NCI-H446 treated with DMSO at 0.1 percent for 48 hours (cell line): ENCODE measurements around the gene COL13A1.

Source experiments
- DNase-seq: peaks from one replicate; lab custom pipeline; 2025; lab: John Stamatoyannopoulos, UW

Gene COL13A1

DNA sequence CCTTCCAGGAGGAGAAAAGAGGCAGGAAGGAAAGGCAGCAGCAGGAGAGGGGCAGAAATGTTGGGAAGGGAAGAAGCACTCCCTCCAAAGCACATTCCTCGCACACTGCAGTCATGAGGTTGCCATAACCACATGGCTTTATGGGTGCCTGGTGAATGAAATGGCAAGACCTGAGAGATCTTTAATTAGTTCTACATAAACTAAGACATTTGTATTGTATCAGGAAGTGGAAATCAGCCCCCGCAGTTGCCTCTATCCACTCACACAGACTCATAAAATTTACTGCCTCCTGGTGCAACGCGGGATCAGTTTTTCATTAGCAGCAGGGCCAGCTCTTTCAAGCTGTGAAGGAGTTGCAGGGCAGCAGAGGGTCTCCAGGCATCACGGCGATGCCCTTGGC is 106.4 kb downstream of the COL13A1 start:
- DNase-seq, result no peak

- DNase-seq, result no peak
Measured at GRCh38 chr10:69910561-69910960, 108.9 kb downstream of the COL13A1 start.

GRCh38 chr10:69911613-69912528 is 110.2 kb downstream of the COL13A1 start:
- DNase-seq, result peak; percentile 40

DNA sequence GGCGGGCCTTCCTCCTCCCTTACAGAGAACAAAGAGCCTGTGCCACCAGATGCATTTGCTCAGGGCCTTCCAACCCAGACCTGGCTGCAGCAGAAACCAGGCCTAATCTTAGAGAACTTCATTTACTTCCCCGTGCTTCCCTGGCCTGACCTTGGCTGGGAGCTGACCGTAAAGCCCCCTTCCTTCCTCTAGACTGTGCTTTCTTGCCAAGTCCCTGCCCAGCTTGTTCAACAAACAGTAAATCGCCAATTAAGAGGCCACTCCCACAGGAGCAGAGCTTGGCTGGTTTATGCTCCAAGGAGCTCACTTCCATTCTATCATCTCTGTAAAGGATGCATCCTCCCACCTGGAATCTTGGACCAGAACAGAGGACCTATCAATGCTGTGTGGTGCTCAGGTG is 110.9 kb downstream of the COL13A1 start:
- no peak for DNase-seq

DNA sequence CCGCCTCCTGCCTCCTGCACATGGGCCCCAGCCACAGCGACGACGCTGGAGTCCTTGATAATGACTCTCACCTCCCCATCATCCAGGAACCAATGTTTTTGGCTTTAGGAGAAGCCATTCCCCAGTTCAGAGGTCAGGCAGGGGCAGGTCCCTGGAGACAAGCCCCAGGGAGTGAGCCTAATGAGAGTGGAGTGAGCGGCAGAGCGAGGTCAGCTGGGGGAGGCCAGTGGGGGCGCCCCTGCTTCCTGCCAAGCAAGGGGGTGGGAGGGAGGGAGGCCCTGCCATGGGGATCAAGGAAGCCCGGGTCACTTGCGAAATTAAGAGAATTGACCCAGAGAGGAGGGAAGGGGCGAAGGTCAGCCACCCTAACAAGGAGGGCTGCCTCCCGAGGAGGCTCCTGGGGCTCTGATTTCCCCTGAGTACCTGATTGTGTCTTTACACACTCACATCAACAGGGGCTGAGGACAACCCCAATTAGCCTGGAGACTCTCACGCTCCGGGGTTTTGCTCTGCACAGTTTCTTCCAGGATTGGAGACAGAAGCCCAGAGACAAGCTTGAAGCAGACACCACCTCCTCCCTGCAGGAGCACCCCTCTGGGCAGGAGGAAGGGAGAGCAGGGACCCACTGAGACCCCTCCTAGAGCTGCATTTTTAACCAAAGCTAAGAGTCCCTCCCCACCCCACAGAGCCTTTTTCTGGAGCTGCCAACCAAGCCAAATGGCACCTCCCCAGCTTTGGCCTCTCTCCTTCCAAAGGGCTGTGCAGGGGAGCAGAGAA is 112.1 kb downstream of the COL13A1 start:
- no peak for DNase-seq

DNA sequence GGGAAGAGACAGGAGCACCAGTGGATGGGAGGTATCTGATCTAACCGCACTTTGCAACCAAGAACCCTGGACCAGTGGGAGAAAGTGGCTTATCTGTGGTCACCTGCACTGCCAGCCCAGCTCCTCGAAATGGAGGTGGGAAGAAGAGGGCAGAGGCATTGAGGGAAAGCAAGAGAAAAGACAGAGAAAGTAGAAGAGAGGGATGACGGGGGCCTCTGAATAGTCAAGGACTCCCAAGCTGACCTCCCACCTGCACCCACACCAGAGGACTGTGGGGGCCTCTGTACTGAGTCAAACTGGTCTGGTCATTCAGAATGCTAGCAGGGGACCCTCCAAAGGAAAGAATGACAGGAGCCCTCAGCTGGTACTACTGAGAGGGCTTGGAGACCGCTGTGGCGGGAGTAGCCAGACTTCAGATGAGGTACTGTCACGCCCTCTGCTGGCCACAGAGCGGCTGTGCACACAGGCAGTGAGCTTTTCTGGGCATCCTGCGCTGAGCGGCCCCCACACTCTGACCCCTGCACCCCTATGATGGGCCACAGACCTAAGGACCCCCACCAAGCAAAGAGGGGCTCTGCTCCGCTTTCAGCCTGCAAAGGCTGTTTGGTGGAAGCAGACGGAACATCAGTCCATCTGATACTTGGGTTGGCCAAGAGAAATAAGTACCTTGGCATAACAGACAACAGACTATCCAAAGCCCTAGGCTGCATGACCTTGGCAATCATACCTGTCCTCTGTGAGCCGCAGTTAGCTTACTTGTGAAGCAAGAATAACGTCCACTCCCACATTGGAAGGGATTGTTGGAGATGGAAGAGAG is 112.9 kb downstream of the COL13A1 start:
- DNase-seq, result peak; percentile 27

DNA sequence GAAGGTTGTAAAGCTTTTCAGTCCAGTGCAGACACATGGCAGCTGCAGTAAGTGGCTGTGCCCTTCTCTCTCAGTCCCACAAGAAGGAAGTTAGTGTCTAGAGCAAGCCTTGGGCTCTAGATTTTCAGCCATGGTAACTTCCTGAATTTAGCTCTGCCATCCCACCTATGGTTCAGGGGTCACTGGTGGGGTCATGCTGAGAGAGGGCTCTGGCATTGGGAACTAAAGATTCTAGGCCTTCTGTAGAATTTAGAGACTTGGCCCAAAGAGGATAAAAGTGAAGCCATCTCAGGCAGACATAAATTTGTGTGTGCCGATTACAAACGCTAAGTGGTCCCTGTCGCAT is 113.5 kb downstream of the COL13A1 start:
- DNase-seq, result no peak

- DNase-seq, result no peak
Measured at GRCh38 chr10:69916118-69916517, 114.4 kb downstream of the COL13A1 start.

DNA sequence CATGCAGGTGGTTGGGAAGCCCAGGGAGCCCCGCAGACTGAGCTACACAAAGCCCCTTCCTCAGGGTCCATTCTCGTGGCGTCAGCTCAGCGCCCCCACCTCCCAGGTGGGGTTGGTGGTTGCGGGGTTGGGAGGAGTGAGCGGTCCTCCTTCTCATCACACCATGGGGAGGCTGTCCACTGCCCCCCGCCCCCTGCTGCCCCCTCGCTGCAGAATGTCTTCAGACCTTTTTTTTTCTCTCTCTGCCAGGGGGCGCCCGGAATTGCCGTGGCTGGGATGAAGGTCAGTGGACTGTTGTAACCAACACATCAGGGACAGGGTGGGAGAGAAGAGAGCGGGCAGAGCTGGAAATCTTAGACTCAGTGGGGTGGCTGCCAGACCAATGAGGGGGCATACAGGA is 116.3 kb downstream of the COL13A1 start:
- DNase-seq, result no peak

- no peak for DNase-seq
Measured at GRCh38 chr10:69919250-69919649, 117.5 kb downstream of the COL13A1 start.

DNA sequence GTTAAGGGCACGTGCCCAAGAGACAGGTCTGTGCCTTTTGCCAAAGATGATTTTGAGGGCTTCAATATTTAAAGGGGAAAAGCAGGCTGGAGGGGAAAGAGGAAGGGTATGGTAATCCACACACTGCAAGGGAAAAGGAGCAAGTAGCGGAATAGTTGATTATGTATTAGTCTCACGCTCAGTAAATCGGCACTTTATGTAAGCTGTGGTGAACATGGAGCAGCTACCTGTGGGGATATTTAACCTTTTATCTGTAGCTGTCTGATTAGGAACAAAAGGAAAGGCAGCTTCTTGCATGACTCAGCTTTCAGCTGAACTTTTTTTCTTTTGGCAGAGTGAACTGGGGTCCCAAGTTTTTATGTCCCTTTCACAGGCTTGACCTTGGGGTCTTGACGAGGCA is 123.4 kb downstream of the COL13A1 start:
- DNase-seq, result no peak

- DNase-seq, result no peak
Measured at GRCh38 chr10:69928339-69928738, 126.6 kb downstream of the COL13A1 start.

DNA sequence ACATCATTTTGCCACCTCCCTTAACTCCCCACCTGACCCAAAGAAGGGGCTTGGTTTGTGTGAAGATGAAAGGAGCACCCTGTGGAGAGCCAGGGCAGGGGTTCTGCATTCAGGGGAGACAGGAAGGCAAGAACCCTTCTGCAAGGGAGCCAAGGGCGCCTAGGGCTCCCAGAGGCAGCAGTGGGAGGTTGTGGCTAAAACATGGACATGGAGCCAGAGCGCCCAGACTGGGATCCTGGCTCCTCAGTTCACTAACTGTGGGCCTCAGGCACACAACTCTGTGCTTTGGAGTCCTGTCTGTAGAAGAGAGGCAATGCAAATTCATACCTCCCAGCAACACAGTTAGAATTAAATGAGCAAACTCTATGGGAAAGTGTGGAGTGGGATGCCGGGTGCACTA is 127.9 kb downstream of the COL13A1 start:
- no peak for DNase-seq

DNA sequence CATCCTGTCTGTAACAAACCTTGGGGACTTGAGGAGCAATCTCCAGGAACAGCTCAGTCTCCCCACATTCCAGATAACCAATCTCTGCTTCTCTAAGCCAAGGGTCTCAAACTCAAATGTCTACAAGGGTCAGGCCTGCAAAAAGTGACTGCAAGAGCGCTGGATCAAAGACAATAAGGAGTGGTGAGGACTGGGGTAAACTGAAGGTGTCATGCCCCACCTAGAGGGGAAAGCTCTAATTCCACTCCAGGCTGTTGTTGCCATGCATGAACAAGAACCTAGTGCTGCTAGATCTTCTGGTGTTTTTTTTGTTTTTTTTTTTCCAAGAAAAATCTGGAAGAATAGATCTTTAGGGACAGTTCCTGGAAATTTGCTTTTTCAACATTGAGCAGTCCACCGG is 133.1 kb downstream of the COL13A1 start:
- no peak for DNase-seq

DNA sequence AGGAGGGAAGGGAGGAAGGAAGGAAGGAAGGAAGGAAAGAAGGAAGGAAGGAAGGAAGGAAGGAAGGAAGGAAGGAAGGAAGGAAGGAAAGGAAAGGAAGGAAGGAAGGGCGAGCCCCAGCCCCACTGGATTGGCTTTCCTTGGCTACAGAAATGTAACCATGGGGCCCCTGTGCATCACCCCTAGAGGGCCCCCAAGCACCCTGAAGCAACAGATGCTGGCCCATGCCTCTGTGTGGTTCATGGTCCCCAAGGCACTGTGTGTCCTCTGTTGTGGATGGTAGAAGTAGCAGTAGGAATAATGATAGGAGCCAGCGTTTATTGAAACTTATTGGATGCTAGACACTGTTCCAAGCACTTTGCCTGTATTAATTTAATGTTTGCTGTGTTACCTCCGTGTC is 134.4 kb downstream of the COL13A1 start:
- no peak for DNase-seq

- DNase-seq, result no peak
Measured at GRCh38 chr10:69938541-69938991, 136.9 kb downstream of the COL13A1 start.

GRCh38 chr10:69939061-69939460 is 137.4 kb downstream of the COL13A1 start:
- no peak for DNase-seq

GRCh38 chr10:69939481-69939880 is 137.8 kb downstream of the COL13A1 start:
- no peak for DNase-seq

DNA sequence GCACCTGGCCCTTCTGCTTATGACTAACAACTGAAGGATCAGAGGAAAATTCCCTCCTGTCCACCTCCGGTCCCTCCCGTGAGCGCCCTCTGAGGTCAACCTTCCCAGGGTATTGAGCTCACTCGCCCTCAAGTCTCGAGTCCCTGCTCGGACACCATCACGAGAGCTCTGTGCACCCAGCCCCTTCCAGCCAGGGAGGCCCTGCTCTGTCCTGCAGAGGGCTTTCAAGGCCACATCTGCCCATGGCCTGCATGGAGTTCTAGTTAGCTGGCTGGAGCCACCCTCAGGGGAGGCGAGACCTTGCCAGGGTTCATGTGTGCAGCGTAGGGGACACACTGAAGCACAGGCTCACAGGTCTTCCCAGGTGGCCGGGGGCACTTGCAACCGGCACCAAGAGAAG is 140.0 kb downstream of the COL13A1 start:
- DNase-seq, result no peak

DNA sequence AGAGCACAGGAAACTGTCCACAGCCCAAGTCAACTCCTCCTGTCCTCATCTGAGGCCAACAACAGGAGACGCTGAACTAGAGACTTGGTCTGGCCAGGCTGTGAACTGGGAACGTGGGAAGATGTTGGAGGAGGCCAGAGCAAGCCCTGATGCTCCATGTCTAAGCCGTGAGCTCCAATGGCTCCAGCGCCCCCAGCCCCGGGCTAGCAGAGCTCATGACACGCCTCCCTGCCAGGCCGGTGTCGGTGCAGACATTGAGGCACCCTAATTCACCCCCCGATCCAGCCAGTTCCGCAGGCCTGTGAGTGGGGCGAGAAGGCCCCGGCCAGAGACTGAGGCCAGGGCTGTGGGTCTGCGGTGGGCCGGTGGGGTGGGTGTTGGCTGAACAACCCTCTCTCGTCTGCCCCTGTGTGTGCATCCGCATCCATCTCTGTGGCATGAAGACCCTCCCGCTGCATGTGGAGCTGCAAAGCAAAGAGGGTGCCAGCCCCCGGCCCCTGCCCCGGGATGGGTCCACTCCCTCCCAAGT is 141.7 kb downstream of the COL13A1 start:
- no peak for DNase-seq

DNA sequence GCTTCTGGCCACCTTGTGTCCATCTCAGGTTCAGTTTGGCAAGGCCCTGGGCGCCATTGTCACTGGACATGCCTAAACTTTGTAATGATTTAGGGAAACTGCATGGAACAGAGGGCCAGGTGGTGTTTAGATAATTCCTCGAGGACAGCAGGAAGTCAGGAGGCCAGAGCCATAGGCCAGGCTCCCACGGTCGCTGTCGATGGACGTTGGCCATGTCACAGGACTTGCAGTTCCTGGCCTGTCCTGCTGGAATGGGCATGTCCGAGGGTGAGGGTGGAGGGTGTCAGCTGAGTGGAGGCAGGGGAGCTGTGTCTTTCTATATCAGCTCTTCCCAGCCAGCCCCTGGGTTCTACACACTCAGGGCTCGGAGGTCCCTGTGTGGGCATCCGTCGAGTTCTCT is 143.1 kb downstream of the COL13A1 start:
- no peak for DNase-seq

- no peak for DNase-seq
Measured at GRCh38 chr10:69948261-69948660, 146.6 kb downstream of the COL13A1 start.
